Activated T-helper 1 cell treated with Interleukin-2 at 50 U/mL for 16 hours (primary cell): ENCODE measurements around the gene ZNF467.

Source experiments
- DNase-seq: peaks from one replicate; pipeline ENCODE4 v3.0.0-alpha.2; 2020; ENCODE audit warnings: low read depth

ZNF467 gene

DNA sequence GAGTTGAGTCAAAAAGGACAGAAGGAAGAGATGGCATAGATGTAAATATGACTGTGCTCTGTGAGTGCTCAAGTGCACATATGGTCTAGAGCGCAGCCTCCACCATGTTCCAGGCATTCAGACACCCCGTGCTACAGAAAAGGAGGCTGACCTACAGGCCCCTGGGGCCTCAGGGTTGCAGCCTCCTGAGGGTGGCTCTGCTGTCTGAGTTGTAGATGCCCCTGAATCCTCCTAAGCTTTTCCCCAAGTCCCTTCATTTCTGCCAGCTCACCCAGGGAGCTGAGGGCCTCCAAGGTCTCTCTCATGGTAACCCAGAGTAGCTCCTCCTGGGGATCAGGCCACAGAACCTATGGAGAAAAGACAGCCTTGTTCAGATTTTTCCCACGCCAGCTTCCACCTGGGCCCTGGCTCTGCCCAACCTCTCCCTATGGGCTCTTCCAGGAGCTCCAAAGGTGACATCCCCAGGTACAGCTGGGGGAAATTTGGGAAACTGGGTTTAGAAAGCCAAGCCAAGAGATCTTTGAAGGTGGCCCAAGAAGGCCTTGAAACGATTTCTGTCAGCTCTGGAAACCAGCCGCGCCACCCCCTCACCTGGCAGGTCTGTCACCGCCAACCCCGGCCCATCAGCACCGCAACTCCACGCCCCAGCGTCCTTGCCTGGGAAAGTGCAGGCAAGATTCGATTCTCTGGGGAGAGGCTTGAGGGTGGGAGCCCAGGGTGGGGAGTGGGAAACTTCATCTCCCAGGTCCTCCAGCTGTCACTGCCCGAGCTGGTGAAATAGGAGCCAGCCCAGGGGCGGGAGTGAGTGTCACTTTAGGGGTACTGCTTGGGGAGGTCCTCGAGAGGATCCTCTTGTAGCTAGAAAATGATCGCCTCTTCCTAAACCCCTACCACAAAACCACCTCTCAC lies 2.4 kb downstream of the ZNF467 start:
- no peak for DNase-seq

DNA sequence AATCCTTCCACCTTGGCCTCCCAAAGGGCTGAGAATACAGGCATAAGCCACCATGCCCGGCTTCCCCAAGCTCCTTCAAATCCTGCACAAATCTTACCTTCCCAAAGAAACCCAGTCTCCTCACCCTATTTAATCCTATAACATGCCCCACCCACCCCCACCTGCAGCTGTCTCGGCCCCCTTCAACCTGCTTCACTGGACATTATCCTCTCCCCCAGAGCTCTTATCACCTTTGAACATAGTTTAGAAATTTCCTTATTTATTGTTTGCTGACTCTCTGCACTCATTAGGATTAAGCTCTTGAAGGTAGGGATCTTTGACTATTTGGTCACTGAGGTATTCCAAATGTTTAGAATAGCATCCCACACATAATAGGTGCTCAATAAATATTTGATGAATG lies 3.5 kb downstream of the ZNF467 start:
- DNase-seq = no peak

- DNase-seq = no peak
Measured at GRCh38 chr7:149768931-149769330, 4.5 kb downstream of the ZNF467 start.

DNA sequence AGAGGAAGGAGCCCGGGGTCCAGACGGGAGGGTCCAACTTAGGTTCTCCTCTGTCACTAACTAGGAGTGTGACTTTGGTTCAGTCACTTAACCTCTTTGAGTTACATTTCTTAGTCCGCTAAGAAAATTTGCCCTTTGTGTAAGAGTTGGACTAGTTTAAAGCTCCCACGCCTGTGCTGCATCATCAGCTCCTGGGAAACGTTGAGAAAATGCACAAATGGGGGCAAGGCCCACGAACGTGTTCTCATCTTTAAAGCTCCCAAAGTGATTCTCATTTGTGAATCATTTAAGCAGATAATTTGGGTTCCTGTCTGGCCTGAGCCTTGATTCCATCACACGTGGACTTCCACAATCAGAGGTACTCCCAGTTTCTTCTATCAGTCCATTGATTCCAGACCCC lies 6.3 kb downstream of the ZNF467 start:
- no peak for DNase-seq

DNA sequence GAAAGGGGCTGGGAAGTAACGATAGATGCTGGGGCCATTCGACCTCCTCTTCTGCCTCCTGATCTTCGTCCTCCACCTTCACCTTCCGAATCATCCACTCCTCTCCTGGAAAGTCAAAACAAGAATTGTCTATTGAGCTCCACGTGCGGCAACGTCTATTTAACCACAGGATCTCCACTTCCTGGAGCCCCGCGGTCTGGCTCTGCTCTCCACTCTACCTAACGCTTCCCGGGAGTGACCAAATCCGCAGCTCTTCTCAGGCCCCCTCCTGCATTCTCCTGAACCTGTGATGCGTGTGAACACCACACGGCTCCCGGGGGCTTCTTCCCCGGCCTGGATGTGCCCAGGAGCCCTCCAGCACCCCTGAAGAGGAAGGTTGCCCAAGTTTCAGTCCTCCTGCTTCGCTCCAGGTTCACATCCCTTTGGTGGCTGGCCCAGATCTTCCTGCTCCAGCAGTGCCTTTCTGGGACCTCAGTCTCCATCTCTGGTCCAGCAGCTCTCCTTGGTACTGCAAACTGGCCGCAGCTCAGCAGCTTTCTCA lies 7.2 kb downstream of the ZNF467 start:
- DNase-seq = no peak

GRCh38 chr7:149765399-149766121 lies 7.8 kb downstream of the ZNF467 start:
- DNase-seq = no peak

DNA sequence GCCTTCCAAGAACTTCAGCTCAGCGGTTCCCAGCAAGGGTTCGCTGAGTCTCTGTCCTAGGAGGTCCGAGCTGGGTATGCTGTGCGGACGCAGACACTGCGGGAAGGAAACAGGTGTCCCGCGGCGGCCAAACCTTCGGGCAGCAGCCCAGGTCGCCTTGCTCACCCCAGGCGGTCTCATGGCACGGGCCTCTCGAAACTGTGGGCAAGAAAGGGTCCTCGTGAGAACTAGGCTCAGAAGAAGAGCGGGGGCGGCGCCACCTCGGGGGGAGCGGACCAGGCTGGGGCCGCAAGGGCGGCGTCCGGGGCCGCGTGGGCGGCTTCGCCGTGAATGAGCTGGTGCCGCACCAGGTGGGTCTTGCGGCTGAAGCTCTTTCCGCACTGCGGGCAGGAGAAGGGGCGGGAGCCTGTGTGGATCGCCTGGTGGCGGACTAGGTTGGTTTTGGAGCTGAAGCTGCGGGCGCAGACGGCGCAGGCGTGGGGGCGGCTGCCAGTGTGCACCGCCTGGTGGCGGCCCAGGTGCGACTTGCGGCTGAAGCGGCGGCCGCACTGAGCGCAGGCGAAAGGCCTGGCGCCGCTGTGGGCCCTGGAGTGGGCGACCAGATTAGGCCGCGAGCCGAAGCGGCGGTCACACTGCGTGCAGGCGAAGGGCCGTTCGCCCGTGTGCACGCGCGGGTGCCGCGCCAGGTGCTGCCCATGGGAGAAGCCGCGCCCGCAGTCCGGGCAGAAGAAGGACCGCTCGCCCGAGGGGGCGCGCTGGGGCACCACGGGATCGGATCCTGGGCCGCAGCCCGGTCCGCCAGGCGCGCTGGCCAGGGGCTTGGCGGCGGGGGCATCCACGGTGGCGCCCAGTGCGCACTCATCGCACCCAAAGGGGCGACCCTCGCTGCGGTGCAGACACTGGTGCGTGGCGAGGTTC lies 8.6 kb downstream of the ZNF467 start:
- no peak for DNase-seq

DNA sequence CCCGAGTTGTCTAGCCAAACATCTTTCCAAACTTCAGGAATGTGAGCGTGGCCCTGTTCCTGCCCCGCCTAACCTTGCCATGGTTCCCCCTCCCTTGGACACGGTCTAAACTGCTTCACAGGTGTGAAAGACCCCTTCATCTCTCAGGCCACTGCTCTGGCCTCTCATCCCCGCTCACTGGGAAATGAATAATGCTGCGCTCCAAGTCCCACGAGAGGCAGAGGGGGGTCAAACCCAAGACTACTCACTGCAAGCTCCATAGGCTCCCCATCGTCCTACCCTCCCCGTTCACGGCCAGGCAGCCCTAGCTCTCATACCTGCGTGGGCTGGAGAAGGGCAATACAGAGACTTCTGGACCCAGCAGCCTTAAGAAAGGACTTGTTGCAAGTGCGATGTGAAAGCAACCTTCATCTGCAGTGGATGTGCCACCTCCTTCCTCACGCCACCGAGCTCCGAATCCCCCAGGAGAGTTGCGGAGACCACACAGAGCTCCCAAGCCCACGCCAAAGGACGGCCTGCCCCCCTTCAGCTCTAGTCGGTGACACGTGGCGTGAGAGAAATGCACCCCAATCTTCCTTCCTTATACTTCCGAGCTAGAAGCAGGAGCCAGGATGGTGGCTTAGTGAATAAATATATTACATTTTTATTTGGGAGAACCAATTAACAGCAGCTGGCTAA lies 9.7 kb downstream of the ZNF467 start:
- no peak for DNase-seq

GRCh38 chr7:149762610-149763009 lies 10.8 kb downstream of the ZNF467 start:
- no peak for DNase-seq

- no peak for DNase-seq
Measured at GRCh38 chr7:149762089-149762488, 11.3 kb downstream of the ZNF467 start.

DNA sequence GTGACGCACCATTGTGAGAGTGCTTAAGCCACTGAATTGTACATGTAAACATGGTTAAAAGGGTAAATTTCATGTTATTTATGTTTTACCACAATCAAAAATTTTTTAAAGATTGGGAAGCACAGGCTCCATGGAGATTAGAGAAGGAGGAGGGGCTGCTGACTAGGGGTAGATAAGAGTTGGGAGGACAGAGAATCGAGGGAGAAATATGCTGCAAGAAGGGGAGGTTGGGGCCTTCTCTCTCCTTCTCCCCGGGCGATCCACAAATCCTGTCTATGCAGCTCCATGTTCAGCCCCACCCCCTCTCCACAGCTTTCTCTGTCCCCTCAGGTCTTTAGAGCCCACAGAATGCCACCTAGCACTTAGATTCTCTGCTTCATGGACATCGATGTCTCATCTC lies 12.1 kb downstream of the ZNF467 start:
- no peak for DNase-seq

DNA sequence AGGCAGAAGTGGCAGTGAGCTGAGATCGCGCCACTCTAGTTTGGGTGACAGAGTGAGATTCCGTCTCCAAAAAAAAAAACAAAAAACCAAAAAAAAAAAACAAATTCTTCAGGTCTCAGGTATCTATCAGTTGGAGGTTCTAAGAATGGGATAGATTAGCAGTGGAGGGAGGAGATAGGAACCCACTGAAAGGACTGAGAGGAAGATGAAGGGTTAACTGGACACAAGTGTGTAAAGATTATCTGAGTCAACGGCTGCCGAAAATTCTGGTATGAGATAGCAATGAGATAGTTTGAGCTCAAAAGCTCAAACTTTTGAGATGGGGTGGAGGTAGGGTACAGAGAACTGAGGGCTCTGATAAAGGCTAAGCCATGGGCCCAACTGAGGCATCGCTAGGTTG lies 12.8 kb downstream of the ZNF467 start:
- no peak for DNase-seq

GRCh38 chr7:149759093-149759860 lies 14.1 kb downstream of the ZNF467 start:
- no peak for DNase-seq

- no peak for DNase-seq
Measured at GRCh38 chr7:149753375-149754233, 19.8 kb downstream of the ZNF467 start.

DNA sequence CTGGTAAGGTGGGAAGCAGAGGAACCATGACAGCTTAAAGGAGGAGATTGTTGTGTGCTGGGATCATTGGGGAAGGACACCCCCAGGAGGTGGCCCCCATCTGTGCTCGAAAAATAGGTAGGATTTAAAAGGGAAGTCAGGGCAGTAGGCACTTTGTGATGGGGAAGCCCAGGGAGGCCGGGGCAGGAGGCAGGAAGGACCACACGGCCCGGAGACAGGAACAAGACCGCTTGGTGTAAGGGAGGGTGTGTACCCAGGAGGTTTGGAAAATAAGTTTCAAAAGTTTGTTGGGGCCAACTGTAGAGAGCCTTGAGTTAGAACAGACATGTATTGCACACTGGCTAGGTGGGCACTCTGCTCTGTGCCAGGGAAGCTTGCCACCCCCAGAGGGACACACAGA lies 20.7 kb downstream of the ZNF467 start:
- no peak for DNase-seq

DNA sequence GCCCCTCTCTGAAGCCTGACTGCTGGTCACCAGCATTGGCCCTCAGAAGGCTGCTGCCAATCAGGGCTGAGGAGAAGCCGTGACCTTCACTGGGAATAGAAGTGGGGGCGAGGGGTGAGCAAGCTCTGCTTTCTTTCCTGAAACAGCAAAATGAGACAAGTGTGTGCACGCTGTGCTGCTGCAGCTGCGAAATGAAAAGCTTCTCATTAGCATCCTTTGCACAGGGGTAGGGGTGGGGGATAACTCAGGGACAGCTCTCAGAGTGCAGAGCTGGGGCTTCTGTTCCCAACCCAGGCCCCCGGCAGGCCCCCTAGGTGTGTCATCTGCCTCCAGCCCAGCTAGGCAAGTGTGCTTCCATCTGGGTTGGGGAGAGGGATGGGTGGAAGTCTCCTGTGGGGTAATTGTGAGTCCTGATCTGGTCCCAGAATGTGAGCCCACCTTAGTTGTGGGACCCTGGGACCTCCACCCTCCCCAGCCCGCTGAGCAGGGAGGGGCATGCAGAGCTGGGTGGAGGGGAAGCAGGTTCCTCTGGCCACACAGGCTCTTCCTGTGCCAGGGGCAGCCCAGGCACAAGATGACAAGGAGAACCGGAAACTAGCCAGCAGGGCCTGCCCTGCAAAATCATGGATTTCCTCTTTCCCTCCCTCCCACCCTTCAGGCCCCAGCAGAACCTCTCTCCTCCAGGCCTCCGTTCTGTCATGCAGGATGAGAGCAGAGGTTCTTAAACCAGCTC lies 22.2 kb downstream of the ZNF467 start:
- no peak for DNase-seq

DNA sequence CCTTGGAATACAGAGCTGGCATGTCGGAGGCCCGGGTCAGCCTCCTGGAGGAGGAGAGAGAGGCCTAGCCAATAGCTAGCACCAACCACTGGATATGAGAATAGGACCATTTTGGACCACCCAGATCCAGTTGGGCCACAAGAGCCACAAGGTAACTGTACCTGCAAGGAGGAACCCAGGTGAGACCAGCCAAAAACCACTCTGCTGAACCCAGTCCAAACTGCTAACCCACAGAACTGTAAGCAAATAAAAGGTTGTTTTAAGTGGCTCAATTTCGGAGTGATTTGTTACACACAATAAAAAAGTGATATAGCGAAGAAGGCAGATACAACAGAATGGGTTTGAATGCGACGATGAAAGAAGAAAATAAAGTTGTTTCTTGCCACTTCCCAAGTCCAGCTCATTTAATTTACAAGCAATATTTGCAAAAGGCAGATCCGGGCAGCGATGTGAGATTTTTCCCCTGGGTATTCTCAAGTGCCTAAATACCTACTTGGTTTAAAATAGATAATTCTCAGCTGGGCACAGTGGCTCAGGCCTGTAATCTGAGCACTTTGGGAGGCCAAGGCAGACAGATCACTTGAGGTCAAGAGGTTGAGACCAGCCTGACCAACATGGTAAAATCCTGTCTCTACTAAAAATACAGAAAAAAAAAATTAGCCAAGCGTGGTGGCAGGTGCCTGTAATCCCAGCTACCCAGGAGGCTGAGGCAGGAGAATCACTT lies 23.1 kb downstream of the ZNF467 start:
- DNase-seq = no peak
